Measurements from ENCODE around the gene PAX8. TPM values are rescaled to one million over a fixed set of nuclear protein-coding genes. Genes with fewer than 3 reads are reported as not detected.

The PAX8 gene
- total RNA-seq, 1 donor from 2014 or later, result 19.6 TPM

GRCh38 chr2:113224647-113225236 is 54.0 kb downstream of the PAX8 start:
- DNase-seq (ENCODE audit: low read depth), result no peak

- no peak for DNase-seq (ENCODE audit: low read depth)
Measured at GRCh38 chr2:113223813-113224212, 54.9 kb downstream of the PAX8 start.

- DNase-seq (ENCODE audit: low read depth), result no peak
Measured at GRCh38 chr2:113221846-113222245, 56.9 kb downstream of the PAX8 start.

GRCh38 chr2:113220970-113221708 is 57.6 kb downstream of the PAX8 start:
- no peak for DNase-seq (ENCODE audit: low read depth)

GRCh38 chr2:113219889-113220641 is 58.7 kb downstream of the PAX8 start:
- DNase-seq (ENCODE audit: low read depth), result no peak

GRCh38 chr2:113219525-113219888 is 59.2 kb downstream of the PAX8 start:
- no peak for DNase-seq (ENCODE audit: low read depth)

GRCh38 chr2:113219092-113219441 is 59.7 kb downstream of the PAX8 start:
- DNase-seq (ENCODE audit: low read depth), result no peak

- peak; percentile 88 for DNase-seq (ENCODE audit: low read depth)
Measured at GRCh38 chr2:113218283-113219091, 60.2 kb downstream of the PAX8 start.

- peak; percentile 42 for DNase-seq (ENCODE audit: low read depth)
Measured at GRCh38 chr2:113217455-113218282, 61.1 kb downstream of the PAX8 start.

GRCh38 chr2:113216891-113217454 is 61.7 kb downstream of the PAX8 start:
- DNase-seq (ENCODE audit: low read depth), result peak; percentile 45

GRCh38 chr2:113216321-113216720 is 62.4 kb downstream of the PAX8 start:
- DNase-seq (ENCODE audit: low read depth), result no peak

GRCh38 chr2:113215056-113215455 is 63.7 kb downstream of the PAX8 start:
- DNase-seq (ENCODE audit: low read depth), result no peak

GRCh38 chr2:113214141-113214540 is 64.6 kb downstream of the PAX8 start:
- DNase-seq (ENCODE audit: low read depth), result no peak

- DNase-seq (ENCODE audit: low read depth), result no peak
Measured at GRCh38 chr2:113213061-113213930, 65.4 kb downstream of the PAX8 start.

GRCh38 chr2:113212245-113213060 is 66.3 kb downstream of the PAX8 start:
- DNase-seq (ENCODE audit: low read depth), result no peak

- DNase-seq (ENCODE audit: low read depth), result peak; percentile 86
Measured at GRCh38 chr2:113211226-113212105, 67.3 kb downstream of the PAX8 start.

GRCh38 chr2:113209646-113210171 is 69.0 kb downstream of the PAX8 start:
- no peak for DNase-seq (ENCODE audit: low read depth)
